GM18505 (cell line): ENCODE results near the gene MYO10.
"Not testable (repeated sequence)": the region's sequence is repeated elsewhere in the genome, so short reads cannot be mapped to it uniquely, and the experiment has no call there.

Experiments
- ATAC-seq: cut with Tn5 transposase; IDR thresholded peaks from one replicate; pipeline ENCODE4 v1.9.1; 2021; ENCODE audit not compliant: unreplicated experiment
- POLR2A ChIP-seq: IDR thresholded peaks from 4 replicates; pipeline ENCODE4 v1.6.1; 2011; ENCODE audit warnings: borderline replicate concordance; ENCODE audit not compliant: insufficient read depth, insufficient read length; ENCODE audit errors: extremely low read depth

Gene MYO10

DNA sequence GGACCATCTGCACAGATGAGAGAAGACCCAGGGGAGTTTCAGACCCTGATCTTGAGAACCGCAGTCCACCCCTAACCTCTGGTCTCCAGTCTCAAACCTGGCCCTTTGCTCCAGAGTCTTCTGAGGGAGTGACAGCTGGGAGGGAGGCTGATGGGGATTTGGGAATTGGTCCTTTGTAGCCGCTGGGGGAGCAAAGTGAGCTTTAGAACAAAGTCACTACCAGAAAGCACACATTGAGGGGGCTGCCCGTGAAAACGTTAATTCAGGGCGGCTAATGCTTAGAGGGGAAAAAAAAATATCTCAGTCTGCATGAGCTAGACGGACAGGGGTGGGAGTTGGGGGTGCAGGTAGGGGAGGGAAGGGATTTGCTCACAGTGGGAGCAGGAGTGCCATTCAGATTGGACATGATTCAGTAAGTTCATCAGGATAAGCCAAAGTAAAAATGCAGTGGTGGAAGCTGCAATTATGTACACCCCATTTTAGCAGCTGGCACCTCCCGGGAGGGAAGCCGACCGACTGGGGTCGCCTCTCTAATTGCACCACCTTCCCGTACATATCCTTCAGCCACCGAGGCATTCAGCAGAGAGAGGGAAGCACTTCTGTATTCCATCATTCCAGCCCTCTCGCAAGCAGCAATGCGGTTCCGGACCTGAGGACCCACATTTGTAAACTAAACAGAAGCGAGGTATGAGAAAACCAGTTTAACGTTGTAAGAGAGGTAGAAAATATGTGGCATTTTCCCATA lies 195.8 kb downstream of the MYO10 start:
- ATAC-seq = no peak
- TF ChIP-seq POLR2A = no peak

- ATAC-seq = not testable (repeated sequence)
Observed at GRCh38 chr5:16738393-16738792, 197.7 kb downstream of the MYO10 start.

DNA sequence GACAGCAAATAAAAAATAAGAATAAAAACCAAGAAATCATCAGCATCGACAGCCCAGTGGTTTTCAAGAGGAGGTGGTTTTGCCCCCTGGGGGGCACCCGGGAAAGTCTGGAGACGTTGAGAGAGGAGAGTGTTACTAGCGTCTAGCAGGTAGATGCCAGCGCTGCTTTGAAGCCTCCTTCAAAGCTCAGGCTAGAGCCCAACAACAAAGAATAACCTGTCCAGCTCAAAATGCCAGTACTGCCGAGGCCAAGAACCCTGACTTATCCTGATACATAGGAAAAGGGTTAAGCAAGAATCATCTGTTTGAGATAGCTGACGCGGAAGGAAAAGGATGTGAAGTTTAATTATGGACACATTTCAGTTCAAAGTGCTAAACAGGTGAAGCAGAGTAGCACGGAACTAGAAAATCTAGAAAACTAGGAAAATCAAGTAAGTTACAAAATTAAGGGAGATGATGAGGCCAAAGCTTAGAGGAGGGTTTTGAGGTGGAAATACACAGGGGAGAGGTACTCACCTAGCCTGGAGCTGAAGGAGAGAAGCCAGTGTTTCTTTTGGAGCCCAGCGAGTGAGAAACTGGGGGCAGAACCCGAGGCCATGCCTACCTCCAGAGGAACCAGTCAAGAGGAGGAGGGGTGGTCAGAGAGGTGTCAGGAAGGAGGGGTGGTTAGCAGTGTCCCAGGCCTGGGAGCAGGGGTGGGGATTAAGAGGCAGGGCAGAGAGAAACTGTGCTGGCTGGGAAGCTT lies 198.3 kb downstream of the MYO10 start:
- ATAC-seq = no peak
- no peak for TF ChIP-seq POLR2A

- TF ChIP-seq POLR2A = no peak
- no peak for ATAC-seq
Observed at GRCh38 chr5:16737209-16737608, 198.9 kb downstream of the MYO10 start.

DNA sequence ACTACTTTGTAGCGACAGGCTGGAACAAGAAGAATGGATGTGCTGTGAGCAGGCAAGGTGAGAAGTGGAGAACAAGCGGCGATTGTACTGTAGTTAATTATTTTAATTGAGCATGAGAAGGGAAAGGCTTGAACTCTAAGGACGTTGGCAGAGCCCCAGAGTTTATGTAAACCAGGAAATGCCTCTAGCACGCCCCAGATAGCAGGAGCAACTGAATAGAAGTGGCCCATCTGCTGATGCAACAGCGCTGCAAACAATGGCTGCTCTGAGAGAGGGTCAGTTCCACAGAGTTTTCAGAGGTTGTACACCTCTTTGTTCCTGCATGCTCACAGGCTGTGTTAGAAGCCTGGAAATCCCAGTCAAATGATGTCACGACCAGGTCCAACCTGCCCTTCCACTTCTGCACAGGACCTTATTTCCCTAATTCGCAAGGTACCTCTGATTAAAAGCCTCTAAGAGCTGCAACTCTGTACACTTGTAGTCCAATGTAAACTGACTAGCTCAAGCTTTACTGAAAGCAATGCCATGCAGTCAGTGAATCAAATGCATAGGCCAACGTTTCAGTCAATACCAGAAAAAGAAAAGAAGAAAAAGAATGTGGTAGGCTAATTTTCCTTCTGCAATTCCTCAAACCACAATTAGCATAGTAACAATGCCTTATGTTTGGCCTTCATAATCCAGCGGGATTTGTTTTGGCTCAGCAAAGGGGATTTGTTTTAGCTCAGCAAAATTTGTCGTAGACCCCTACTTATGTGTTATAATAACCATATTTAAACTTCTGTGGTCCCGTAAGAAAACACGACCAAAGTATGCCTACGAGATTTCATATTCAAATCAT lies 199.7 kb downstream of the MYO10 start:
- no peak for ATAC-seq
- TF ChIP-seq POLR2A = no peak

GRCh38 chr5:16735101-16736060 lies 200.7 kb downstream of the MYO10 start:
- no peak for ATAC-seq
- TF ChIP-seq POLR2A = no peak

DNA sequence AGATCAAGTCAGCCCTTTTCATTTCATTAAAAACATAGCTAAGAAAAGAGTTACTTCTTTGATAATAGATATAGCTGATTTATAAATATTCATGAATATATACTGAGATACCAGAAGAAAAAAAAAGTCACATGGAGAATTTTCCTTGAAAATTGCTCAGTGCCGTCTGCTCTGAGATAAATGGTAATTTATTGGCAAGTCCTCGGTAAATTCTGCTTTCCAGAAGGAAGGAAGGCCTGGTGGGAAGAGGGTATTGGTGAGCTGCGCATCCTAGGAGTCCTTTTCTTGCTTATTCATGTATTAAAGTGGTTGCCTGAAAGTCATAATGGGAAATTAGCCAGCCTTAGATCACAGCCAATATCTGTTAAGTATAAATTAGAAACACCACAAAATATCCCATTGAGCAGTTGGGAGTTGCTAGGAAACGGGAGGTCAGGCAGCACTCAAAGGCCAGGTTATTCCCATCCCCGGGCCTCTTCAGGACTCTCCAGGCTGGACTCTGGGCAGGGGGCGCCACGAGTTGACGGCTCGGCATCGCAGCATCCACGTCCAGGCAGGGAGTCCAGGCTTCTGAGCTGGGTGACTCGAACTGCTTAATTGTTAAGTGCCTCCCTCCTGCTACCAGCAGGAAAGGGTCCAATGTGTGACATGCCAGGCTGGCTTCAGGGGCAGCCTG lies 202.6 kb downstream of the MYO10 start:
- no peak for TF ChIP-seq POLR2A
- no peak for ATAC-seq

GRCh38 chr5:16732356-16732755 lies 203.7 kb downstream of the MYO10 start:
- ATAC-seq = no peak
- no peak for TF ChIP-seq POLR2A

DNA sequence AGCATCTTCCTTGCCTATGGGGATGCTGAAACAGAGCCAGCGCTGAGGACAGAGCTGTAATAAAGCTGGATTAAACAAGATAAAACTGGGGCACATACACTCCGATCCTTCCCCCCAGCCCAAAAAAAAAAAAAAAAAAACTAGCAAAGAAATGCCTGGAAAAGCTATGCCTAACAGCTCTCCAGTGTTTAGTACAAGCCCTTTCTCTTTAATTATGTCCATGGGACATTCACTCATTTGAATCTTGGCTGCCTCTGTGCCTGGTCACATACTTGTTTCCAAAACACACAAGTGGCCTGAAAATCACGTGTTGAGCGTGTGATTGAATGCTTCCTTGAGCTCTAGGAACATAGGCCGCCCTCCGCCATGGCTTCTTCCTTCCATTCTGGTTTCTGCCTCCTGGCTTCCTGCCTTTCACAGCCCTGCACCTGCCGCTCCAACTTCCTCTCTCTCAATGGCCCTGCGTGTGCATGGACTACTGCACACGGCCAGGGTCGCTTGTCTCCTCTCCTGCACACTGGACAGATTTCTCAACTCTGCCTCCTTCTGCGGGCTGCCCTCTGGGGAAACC lies 208.2 kb downstream of the MYO10 start:
- TF ChIP-seq POLR2A = no peak

GRCh38 chr5:16726538-16726946 lies 209.5 kb downstream of the MYO10 start:
- no peak for ATAC-seq
- TF ChIP-seq POLR2A = no peak

More for the DNA sequence above, 208.2 kb downstream of the MYO10 start:
- no peak for ATAC-seq

DNA sequence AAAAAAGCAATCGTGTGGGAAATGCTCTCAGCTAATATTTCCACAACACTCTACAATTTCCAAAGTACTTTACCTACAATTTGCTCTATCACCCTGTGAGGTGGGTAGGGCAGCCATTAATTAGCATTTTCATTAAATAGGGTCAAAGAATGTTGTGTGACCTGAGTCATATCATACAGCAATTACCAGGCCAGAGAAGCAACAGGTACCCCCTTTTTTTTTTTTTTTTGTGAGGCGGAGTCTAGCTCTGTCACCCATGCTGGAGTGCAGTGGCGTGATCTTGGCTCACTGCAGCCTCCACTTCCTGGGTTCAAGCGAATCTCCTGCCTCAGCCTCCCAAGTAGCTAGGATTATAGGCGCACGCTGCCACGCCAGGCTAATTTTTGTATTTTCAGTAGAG lies 210.5 kb downstream of the MYO10 start:
- no peak for ATAC-seq
- TF ChIP-seq POLR2A = no peak

DNA sequence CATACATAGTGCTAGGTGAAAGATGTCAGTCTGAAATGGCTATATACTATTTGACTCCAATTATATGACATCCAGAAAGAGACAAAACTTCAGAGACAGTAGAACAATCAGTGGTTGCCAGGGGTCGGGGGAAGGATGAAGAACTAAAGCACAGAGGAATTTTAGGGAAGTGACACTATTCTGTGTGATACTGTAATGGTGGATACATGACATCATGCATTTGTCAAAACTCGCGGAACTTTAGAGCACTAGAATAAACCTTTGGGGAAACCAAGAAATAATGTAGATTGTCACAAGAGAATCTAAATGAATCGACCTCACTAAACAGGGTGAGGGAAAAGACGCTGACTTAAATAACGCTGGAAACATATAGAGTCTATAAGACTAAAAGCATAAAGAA lies 212.3 kb downstream of the MYO10 start:
- no peak for TF ChIP-seq POLR2A
- no peak for ATAC-seq

DNA sequence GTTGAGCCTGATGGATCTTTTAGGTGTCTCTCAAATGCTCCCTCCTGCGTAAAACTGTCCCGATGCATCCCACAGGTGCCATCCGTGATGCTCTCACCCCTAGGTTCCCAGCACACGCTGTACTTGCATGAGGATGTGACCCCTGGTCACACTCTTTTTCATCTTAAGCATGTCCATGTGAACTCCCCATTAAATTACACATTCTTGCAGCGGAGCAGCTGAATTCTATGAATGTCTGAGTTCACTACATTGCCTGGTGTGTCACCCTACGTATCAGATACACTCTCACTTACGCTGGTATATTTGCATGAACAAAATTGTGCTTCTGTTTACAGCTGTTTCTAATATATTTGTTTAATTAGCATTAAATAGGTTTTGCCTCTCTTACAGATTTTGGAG lies 214.0 kb downstream of the MYO10 start:
- ATAC-seq = no peak
- TF ChIP-seq POLR2A = no peak
